Mesothelial cell of epicardium (in vitro differentiated cells): ENCODE measurements around the gene SHANK2. TPM values are rescaled to one million over a fixed set of nuclear protein-coding genes. Genes with fewer than 3 reads are reported as not detected.

Experiments
- DNase-seq, 2 experiments: peaks; one replicate each; pipeline ENCODE4 v3.0.0; 2021; ENCODE audit warnings: low spot score in 2 of 2; ENCODE audit not compliant: unreplicated experiment in 2 of 2
- H3K27ac Mint-ChIP-seq: 2 replicates; pipeline ENCODE4 v1.8.0; 2021; ENCODE audit warnings: mixed read lengths
- H3K27me3 Mint-ChIP-seq: 2 replicates; pipeline ENCODE4 v1.8.0; 2021; ENCODE audit warnings: low read depth, mixed read lengths
- H3K36me3 Mint-ChIP-seq: 2 replicates; pipeline ENCODE4 v1.8.0; 2021; ENCODE audit warnings: mixed read lengths
- H3K4me1 Mint-ChIP-seq: 2 replicates; pipeline ENCODE4 v1.8.0; 2021; ENCODE audit warnings: mixed read lengths
- H3K4me3 Mint-ChIP-seq: 2 replicates; pipeline ENCODE4 v1.8.0; 2021; ENCODE audit warnings: mild to moderate bottlenecking, moderate library complexity, mixed read lengths
- H3K9me3 Mint-ChIP-seq: 2 replicates; pipeline ENCODE4 v1.8.0; 2021; ENCODE audit warnings: mixed read lengths
- total RNA-seq: library from RNA; stranded (reverse); gene quantifications from 3 replicates; pipeline ENCODE4 v1.2.1, GENCODE V29; 2021
- TF ChIP-seq, protein P1 (sequence below): fragments of 200-600 bp; sonication (generic); IDR thresholded peaks from one replicate; pipeline ENCODE4 v1.5.0; 2021; ENCODE audit warnings: antibody characterized with exemption; ENCODE audit not compliant: unreplicated experiment

SHANK2 gene
- total RNA-seq = 2.1 to 3.8 TPM (median 2.2 TPM) in 3 replicates

- Mint-ChIP-seq H3K36me3 (no peaks in the 10 kb centered on the region), H3K27me3 (peaks cover 76% of the 10 kb centered on the region), H3K4me1 (peaks cover 9% of the 10 kb centered on the region), H3K4me3 (peak within 1 kb of the TSS; percentile 63), H3K9me3 (no peaks in the 10 kb centered on the region), H3K27ac (peak within 1 kb of the TSS; percentile 56)
- DNase-seq = no peak
- TF ChIP-seq, protein P1, sequence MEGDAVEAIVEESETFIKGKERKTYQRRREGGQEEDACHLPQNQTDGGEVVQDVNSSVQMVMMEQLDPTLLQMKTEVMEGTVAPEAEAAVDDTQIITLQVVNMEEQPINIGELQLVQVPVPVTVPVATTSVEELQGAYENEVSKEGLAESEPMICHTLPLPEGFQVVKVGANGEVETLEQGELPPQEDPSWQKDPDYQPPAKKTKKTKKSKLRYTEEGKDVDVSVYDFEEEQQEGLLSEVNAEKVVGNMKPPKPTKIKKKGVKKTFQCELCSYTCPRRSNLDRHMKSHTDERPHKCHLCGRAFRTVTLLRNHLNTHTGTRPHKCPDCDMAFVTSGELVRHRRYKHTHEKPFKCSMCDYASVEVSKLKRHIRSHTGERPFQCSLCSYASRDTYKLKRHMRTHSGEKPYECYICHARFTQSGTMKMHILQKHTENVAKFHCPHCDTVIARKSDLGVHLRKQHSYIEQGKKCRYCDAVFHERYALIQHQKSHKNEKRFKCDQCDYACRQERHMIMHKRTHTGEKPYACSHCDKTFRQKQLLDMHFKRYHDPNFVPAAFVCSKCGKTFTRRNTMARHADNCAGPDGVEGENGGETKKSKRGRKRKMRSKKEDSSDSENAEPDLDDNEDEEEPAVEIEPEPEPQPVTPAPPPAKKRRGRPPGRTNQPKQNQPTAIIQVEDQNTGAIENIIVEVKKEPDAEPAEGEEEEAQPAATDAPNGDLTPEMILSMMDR = no peak
Observed at GRCh38 chr11:71252269-71252769, at the start of gene SHANK2. Gene SHANK2 (minus strand): TSS chr11:71252577. CDS start chr11:71147326, 105,251 bp downstream.

- no peak overlapping the region for H3K4me3 Mint-ChIP-seq
- H3K9me3 Mint-ChIP-seq = no peaks in the 10 kb centered on the region
- no peaks in the 10 kb centered on the region for H3K36me3 Mint-ChIP-seq
- DNase-seq = peak in 1 of 2 experiments; percentile 31
- H3K27ac Mint-ChIP-seq = no peak overlapping the region
- peaks cover 10% of the 10 kb centered on the region for H3K27me3 Mint-ChIP-seq
- peaks cover 6% of the 10 kb centered on the region for H3K4me1 Mint-ChIP-seq
- TF ChIP-seq, protein P1 = no peak
Observed at GRCh38 chr11:71301858-71302533, 49.6 kb upstream of the SHANK2 start.

DNA sequence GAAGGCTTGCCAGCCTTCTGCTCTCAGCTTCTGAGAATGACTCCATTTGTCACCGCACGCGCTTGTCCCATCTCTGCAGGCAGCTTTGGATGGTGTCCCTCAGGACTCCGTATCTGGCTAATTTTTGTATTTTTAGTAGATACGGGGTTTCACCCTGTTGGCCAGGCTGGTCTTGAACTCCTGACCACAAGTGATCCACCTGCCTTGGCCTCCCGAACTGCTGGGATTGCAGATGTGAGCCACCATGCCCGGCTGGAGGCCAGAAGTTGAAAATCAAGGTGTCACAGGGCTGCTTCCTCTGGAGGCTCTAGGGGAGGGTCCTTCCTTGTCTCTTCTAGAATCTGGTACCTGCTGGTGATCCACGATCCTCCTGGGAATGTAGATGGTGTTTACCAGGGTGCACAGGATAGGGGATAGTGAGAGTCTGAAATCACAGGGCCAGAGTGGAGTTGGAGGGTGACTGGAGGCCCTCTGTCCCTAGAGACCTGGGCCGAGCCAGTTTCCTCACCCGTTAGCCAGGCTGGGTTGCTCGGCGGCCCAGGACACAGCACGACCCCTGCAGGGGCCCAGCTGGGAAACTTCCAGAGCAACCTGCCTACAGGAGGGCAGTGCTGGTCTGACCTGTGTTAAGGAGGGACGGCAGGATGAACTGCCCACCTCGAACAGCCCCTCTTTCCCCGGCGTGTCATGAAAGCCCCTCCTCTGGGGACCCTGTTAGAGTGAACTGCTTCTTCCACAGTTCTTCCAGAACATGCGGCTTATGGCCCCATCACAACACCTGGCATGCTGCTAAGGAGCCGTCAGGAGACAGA lies 48.9 kb upstream of the SHANK2 start:
- TF ChIP-seq, protein P1 = no peak
- Mint-ChIP-seq H3K4me1 (peaks cover 6% of the 10 kb centered on the region), H3K4me3 (no peak overlapping the region), H3K27me3 (peaks cover 12% of the 10 kb centered on the region), H3K36me3 (no peaks in the 10 kb centered on the region), H3K9me3 (no peaks in the 10 kb centered on the region), H3K27ac (no peak overlapping the region)
- DNase-seq = peak in 1 of 2 experiments; percentile 27

- Mint-ChIP-seq H3K27ac (no peak overlapping the region), H3K4me3 (no peak overlapping the region), H3K4me1 (peaks cover 6% of the 10 kb centered on the region), H3K27me3 (peaks cover 12% of the 10 kb centered on the region), H3K9me3 (no peaks in the 10 kb centered on the region), H3K36me3 (no peaks in the 10 kb centered on the region)
- no peak for DNase-seq
- TF ChIP-seq, protein P1 = no peak
Observed at GRCh38 chr11:71300187-71300586, 47.8 kb upstream of the SHANK2 start.

DNA sequence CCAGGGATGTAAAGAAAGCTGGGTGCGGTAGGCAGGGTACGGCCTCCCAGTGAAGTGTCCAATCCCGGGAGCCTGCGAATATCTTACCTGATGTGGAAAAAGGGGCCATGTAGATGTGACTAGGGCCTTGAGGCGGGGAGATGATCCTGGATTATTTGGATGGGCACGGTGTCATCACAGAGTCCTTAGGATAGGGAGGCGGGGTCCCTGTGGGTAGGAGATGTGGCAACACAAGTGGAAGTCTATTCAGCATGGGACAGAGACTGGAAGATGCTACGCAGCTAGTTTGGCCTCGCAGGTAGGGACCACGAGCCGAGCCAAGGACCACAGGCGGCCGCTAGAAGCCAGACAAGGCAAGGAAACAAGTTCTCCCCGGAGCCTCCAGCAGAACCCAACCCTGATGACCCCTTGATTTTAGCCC lies 46.4 kb upstream of the SHANK2 start:
- Mint-ChIP-seq H3K36me3 (no peaks in the 10 kb centered on the region), H3K4me3 (no peak overlapping the region), H3K27me3 (peaks cover 12% of the 10 kb centered on the region), H3K4me1 (peaks cover 6% of the 10 kb centered on the region), H3K9me3 (no peaks in the 10 kb centered on the region), H3K27ac (no peak overlapping the region)
- peak in 1 of 2 experiments; percentile 37 for DNase-seq
- TF ChIP-seq, protein P1 = no peak
